ENCODE results near the gene MAX. TPM values are rescaled to one million over a fixed set of nuclear protein-coding genes. Genes with fewer than 3 reads are reported as not detected.

The MAX gene
- total and polyA plus RNA-seq, 9 of the 15 experiments (the other 6 are each of a cell fraction or from before 2014, with no cell fraction given) = 15.4 to 96.5 (median 51.6) TPM

GRCh38 chr14:65102441-65103149 is at the start of gene MAX (continued):
- TF ChIP-seq BRF1 (IDR thresholded peaks at IDR 0.05; ENCODE audit: borderline replicate concordance, extremely low read depth, insufficient read length) = no peak
- peak; percentile 80 for TF ChIP-seq TOE1 (IDR thresholded peaks at IDR 0.05; ENCODE audit: borderline replicate concordance)
- no peak for TF ChIP-seq TOE1 (CRISPR knock-in tag; IDR thresholded peaks at IDR 0.05; ENCODE audit: borderline replicate concordance, low read depth)
- TF ChIP-seq, protein P1, sequence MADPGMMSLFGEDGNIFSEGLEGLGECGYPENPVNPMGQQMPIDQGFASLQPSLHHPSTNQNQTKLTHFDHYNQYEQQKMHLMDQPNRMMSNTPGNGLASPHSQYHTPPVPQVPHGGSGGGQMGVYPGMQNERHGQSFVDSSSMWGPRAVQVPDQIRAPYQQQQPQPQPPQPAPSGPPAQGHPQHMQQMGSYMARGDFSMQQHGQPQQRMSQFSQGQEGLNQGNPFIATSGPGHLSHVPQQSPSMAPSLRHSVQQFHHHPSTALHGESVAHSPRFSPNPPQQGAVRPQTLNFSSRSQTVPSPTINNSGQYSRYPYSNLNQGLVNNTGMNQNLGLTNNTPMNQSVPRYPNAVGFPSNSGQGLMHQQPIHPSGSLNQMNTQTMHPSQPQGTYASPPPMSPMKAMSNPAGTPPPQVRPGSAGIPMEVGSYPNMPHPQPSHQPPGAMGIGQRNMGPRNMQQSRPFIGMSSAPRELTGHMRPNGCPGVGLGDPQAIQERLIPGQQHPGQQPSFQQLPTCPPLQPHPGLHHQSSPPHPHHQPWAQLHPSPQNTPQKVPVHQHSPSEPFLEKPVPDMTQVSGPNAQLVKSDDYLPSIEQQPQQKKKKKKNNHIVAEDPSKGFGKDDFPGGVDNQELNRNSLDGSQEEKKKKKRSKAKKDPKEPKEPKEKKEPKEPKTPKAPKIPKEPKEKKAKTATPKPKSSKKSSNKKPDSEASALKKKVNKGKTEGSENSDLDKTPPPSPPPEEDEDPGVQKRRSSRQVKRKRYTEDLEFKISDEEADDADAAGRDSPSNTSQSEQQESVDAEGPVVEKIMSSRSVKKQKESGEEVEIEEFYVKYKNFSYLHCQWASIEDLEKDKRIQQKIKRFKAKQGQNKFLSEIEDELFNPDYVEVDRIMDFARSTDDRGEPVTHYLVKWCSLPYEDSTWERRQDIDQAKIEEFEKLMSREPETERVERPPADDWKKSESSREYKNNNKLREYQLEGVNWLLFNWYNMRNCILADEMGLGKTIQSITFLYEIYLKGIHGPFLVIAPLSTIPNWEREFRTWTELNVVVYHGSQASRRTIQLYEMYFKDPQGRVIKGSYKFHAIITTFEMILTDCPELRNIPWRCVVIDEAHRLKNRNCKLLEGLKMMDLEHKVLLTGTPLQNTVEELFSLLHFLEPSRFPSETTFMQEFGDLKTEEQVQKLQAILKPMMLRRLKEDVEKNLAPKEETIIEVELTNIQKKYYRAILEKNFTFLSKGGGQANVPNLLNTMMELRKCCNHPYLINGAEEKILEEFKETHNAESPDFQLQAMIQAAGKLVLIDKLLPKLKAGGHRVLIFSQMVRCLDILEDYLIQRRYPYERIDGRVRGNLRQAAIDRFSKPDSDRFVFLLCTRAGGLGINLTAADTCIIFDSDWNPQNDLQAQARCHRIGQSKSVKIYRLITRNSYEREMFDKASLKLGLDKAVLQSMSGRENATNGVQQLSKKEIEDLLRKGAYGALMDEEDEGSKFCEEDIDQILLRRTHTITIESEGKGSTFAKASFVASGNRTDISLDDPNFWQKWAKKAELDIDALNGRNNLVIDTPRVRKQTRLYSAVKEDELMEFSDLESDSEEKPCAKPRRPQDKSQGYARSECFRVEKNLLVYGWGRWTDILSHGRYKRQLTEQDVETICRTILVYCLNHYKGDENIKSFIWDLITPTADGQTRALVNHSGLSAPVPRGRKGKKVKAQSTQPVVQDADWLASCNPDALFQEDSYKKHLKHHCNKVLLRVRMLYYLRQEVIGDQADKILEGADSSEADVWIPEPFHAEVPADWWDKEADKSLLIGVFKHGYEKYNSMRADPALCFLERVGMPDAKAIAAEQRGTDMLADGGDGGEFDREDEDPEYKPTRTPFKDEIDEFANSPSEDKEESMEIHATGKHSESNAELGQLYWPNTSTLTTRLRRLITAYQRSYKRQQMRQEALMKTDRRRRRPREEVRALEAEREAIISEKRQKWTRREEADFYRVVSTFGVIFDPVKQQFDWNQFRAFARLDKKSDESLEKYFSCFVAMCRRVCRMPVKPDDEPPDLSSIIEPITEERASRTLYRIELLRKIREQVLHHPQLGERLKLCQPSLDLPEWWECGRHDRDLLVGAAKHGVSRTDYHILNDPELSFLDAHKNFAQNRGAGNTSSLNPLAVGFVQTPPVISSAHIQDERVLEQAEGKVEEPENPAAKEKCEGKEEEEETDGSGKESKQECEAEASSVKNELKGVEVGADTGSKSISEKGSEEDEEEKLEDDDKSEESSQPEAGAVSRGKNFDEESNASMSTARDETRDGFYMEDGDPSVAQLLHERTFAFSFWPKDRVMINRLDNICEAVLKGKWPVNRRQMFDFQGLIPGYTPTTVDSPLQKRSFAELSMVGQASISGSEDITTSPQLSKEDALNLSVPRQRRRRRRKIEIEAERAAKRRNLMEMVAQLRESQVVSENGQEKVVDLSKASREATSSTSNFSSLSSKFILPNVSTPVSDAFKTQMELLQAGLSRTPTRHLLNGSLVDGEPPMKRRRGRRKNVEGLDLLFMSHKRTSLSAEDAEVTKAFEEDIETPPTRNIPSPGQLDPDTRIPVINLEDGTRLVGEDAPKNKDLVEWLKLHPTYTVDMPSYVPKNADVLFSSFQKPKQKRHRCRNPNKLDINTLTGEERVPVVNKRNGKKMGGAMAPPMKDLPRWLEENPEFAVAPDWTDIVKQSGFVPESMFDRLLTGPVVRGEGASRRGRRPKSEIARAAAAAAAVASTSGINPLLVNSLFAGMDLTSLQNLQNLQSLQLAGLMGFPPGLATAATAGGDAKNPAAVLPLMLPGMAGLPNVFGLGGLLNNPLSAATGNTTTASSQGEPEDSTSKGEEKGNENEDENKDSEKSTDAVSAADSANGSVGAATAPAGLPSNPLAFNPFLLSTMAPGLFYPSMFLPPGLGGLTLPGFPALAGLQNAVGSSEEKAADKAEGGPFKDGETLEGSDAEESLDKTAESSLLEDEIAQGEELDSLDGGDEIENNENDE (IDR thresholded peaks at IDR 0.05; ENCODE audit: low read depth, low read length) = no peak
- TF ChIP-seq POU5F1 (IDR thresholded peaks at IDR 0.05; ENCODE audit: borderline replicate concordance, low read depth, low read length, partially characterized antibody) = no peak
- TF ChIP-seq, protein P2, sequence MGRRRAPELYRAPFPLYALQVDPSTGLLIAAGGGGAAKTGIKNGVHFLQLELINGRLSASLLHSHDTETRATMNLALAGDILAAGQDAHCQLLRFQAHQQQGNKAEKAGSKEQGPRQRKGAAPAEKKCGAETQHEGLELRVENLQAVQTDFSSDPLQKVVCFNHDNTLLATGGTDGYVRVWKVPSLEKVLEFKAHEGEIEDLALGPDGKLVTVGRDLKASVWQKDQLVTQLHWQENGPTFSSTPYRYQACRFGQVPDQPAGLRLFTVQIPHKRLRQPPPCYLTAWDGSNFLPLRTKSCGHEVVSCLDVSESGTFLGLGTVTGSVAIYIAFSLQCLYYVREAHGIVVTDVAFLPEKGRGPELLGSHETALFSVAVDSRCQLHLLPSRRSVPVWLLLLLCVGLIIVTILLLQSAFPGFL (CRISPR knock-in tag; IDR thresholded peaks at IDR 0.05) = no peak
- TF ChIP-seq, protein P3, sequence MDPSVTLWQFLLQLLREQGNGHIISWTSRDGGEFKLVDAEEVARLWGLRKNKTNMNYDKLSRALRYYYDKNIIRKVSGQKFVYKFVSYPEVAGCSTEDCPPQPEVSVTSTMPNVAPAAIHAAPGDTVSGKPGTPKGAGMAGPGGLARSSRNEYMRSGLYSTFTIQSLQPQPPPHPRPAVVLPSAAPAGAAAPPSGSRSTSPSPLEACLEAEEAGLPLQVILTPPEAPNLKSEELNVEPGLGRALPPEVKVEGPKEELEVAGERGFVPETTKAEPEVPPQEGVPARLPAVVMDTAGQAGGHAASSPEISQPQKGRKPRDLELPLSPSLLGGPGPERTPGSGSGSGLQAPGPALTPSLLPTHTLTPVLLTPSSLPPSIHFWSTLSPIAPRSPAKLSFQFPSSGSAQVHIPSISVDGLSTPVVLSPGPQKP (CRISPR knock-in tag; IDR thresholded peaks at IDR 0.05) = no peak
- TF ChIP-seq, protein P4, sequence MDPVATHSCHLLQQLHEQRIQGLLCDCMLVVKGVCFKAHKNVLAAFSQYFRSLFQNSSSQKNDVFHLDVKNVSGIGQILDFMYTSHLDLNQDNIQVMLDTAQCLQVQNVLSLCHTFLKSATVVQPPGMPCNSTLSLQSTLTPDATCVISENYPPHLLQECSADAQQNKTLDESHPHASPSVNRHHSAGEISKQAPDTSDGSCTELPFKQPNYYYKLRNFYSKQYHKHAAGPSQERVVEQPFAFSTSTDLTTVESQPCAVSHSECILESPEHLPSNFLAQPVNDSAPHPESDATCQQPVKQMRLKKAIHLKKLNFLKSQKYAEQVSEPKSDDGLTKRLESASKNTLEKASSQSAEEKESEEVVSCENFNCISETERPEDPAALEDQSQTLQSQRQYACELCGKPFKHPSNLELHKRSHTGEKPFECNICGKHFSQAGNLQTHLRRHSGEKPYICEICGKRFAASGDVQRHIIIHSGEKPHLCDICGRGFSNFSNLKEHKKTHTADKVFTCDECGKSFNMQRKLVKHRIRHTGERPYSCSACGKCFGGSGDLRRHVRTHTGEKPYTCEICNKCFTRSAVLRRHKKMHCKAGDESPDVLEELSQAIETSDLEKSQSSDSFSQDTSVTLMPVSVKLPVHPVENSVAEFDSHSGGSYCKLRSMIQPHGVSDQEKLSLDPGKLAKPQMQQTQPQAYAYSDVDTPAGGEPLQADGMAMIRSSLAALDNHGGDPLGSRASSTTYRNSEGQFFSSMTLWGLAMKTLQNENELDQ (CRISPR knock-in tag; IDR thresholded peaks at IDR 0.05; ENCODE audit: borderline replicate concordance) = no peak
- no peak for TF ChIP-seq MTA3 (IDR thresholded peaks at IDR 0.05; ENCODE audit: borderline replicate concordance)
- TF ChIP-seq ZNF445 (CRISPR knock-in tag; IDR thresholded peaks at IDR 0.05; ENCODE audit: low read depth) = no peak

Data from K562 (cell line).